Activated CD8-positive, alpha-beta memory T cell treated with anti-CD3 and anti-CD28 coated beads, Interleukin-2, amount 10 ng/mL, durations not matched to agents 7 days and 5 days (primary cell): ENCODE results near the gene MPHOSPH8. TPM values are rescaled to one million over a fixed set of nuclear protein-coding genes. Genes with fewer than 3 reads are reported as not detected.
"Not testable (repeated sequence)": the region's sequence is repeated elsewhere in the genome, so short reads cannot be mapped to it uniquely, and the experiment has no call there.

Experiments
- ATAC-seq: fragments of 150-1000 bp; cut with Tn5 transposase; one replicate; pipeline ENCODE4 v1.10.0; 2021; ENCODE audit warnings: moderate library complexity
- CTCF ChIA-PET: fragments of 350-600 bp; sonication (Branson Sonifier 250); formaldehyde crosslinking; loops from one replicate; lab custom pipeline; 2021; ENCODE audit warnings: antibody characterized with exemption; lab: Charles Lee
- DNase-seq: peaks from one replicate; pipeline ENCODE4 v3.0.0-alpha.2; 2020
- H3K27ac Mint-ChIP-seq: one replicate; pipeline ENCODE4 v1.8.0; 2021; ENCODE audit warnings: mild to moderate bottlenecking, mixed read lengths
- H3K27me3 Mint-ChIP-seq: one replicate; pipeline ENCODE4 v1.8.0; 2021; ENCODE audit warnings: mixed read lengths
- H3K36me3 Mint-ChIP-seq: one replicate; pipeline ENCODE4 v1.8.0; 2021; ENCODE audit warnings: mild to moderate bottlenecking, mixed read lengths
- H3K4me1 Mint-ChIP-seq: one replicate; pipeline ENCODE4 v1.8.0; 2021; ENCODE audit warnings: mixed read lengths
- H3K4me3 Mint-ChIP-seq: one replicate; pipeline ENCODE4 v1.8.0; 2021; ENCODE audit warnings: mild to moderate bottlenecking, moderate library complexity, mixed read lengths
- H3K9me3 Mint-ChIP-seq: one replicate; pipeline ENCODE4 v1.8.0; 2022; ENCODE audit warnings: low read depth, mixed read lengths
- total RNA-seq, 2 experiments: library from RNA; stranded (reverse); gene quantifications; one replicate each; pipeline ENCODE4 v1.2.3, GENCODE V29; 2021

MPHOSPH8 gene
- total RNA-seq, 2 experiments from 2014 or later = 39.4 to 41.5 TPM

DNA sequence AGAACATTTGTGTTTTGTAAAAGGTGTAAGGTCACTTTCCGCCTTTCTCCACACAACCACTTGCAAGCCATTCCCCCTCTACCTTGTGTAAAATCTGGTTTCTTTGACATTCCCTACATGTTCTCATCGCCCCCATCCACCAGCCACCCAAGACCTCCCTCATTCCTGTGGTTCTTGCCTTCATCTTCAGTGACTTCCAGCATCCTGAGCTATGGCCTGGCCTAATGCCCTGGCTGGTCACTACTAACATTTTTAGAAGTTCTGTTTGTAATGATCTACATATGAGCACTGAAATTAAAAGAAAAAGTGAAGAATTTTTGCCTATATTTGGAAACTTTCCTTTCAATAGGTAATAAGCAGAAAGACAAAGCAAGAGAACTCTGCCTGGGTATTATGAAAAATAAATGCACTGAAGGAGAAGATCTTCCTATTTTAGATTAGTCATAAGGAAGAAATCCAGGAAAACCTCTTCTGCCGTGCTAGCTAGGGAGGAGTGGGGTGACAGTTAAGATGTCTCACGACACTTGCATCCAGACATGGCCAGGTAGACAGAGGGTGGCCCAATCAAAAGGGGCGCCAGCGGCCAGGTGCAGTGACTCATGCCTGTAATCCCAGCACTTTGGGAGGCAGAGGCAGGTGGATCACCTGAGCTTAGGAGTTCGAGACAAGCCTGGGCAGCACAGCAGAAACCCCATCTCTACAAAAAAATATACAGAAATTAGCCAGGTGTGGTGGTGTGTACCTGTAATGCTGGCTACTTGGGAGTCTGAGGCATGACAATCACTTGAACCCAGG is 28.1 kb upstream of the MPHOSPH8 start:
- ATAC-seq = no peak
- H3K27me3 Mint-ChIP-seq = peaks cover 32% of the 10 kb centered on the region
- H3K27ac Mint-ChIP-seq = no peak overlapping the region
- H3K36me3 Mint-ChIP-seq = peaks cover 8% of the 10 kb centered on the region
- DNase-seq = no peak
- peaks cover 4% of the 10 kb centered on the region for H3K4me1 Mint-ChIP-seq
- CTCF ChIA-PET = no interaction called here
- peaks cover 7% of the 10 kb centered on the region for H3K9me3 Mint-ChIP-seq
- H3K4me3 Mint-ChIP-seq = no peak overlapping the region

DNA sequence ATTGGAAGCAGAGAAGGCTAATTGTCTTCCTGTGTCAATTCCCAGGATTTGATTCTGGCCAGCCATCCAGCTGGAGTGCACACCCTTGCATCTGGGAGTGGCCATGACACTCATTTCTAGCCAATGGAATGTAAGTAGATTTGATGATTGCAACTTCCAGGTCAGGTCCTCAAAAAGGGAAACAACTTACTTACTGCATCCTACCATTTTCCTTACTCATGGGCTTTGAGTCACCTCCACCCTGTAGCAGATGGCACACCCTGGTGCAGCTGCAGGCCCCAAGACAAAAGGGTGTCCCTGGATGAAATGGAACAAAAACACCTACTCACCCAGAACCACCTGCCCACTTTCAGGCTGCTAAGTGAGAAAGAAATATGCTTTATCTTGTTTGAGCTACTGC is 27.3 kb upstream of the MPHOSPH8 start:
- Mint-ChIP-seq H3K36me3 (peaks cover 8% of the 10 kb centered on the region), H3K27me3 (peaks cover 26% of the 10 kb centered on the region), H3K4me1 (peaks cover 4% of the 10 kb centered on the region), H3K9me3 (peaks cover 7% of the 10 kb centered on the region), H3K4me3 (no peak overlapping the region), H3K27ac (no peak overlapping the region)
- ATAC-seq (no peak), DNase-seq (no peak)
- CTCF ChIA-PET = no interaction called here

DNA sequence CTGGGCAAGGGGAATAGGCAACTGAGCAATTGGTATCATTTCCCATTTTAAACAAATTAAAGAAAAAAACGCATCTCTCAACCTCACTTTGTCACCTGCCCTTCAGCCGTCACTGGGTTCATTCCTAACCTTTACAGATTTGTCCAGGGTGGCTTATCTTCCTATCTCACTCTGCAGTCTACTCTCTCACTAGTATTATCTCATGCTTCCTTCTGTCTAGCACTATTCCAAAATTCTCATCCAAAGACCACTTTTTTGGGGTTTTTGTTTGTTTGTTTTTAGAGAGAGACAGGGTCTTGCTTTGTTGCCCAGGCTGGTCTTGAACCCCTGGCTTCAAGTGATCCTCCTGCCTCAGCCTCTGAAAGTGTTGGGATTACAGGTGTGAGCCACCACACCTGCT is 26.7 kb upstream of the MPHOSPH8 start:
- Mint-ChIP-seq H3K9me3 (peaks cover 7% of the 10 kb centered on the region), H3K4me3 (no peak overlapping the region), H3K36me3 (peaks cover 8% of the 10 kb centered on the region), H3K27ac (no peak overlapping the region), H3K4me1 (peaks cover 4% of the 10 kb centered on the region), H3K27me3 (peaks cover 26% of the 10 kb centered on the region)
- DNase-seq (no peak), ATAC-seq (no peak)
- CTCF ChIA-PET = no interaction called here

DNA sequence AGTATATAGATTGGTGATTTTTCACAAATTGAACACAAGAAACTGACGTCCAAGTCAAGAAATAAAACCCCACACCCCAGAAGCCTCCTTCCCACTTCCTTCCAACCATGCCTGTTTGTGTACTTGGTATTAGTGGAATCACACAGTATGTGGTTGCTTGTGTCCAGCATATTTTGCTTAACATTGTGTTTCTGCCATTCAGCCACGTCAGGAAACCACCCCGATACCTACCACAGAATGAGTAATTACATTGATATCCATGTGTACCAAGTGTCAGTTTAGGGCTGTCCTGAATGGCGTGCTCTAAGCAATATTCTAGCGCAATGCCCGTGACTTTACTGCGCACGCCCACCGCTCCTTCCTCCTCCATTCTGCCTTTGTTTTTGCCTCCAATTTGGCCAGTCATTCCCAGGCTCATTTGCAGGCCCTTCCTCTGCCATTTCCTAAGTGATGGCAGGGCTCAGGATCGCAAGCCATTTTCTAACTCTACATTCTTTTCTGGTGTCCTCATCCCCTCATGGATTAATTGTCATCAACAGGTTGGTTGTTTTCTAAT is 25.9 kb upstream of the MPHOSPH8 start:
- CTCF ChIA-PET = no interaction called here
- DNase-seq (no peak), ATAC-seq (no peak)
- H3K27ac Mint-ChIP-seq = no peak overlapping the region
- H3K27me3 Mint-ChIP-seq = peaks cover 21% of the 10 kb centered on the region
- H3K4me1 Mint-ChIP-seq = peaks cover 3% of the 10 kb centered on the region
- peaks cover 7% of the 10 kb centered on the region for H3K9me3 Mint-ChIP-seq
- H3K4me3 Mint-ChIP-seq = no peak overlapping the region
- H3K36me3 Mint-ChIP-seq = peaks cover 8% of the 10 kb centered on the region

DNA sequence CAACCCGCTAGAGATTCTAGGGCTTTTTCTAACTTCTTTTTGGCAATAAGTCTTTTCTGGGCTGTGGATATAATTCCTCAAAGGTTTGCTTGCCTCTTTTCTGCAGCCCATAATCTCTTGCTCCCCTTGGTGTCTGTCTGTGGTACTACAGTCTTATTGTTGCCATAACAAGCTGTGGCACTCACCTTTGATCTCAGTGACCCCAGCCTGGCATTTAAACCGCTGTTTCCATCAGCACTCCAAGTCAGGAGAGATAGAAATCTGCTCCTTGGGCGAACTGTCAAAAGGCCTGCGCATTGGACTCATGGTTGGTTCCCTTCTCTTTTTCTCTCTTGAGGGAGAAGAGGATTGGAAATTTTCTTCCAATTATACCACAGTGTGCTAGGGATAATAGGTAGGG is 14.5 kb upstream of the MPHOSPH8 start:
- peaks cover 5% of the 10 kb centered on the region for H3K27me3 Mint-ChIP-seq
- DNase-seq (no peak), ATAC-seq (no peak)
- no peaks in the 10 kb centered on the region for H3K9me3 Mint-ChIP-seq
- H3K36me3 Mint-ChIP-seq = no peaks in the 10 kb centered on the region
- CTCF ChIA-PET = no interaction called here
- H3K4me1 Mint-ChIP-seq = no peaks in the 10 kb centered on the region
- H3K27ac Mint-ChIP-seq = no peak overlapping the region
- H3K4me3 Mint-ChIP-seq = no peak overlapping the region

DNA sequence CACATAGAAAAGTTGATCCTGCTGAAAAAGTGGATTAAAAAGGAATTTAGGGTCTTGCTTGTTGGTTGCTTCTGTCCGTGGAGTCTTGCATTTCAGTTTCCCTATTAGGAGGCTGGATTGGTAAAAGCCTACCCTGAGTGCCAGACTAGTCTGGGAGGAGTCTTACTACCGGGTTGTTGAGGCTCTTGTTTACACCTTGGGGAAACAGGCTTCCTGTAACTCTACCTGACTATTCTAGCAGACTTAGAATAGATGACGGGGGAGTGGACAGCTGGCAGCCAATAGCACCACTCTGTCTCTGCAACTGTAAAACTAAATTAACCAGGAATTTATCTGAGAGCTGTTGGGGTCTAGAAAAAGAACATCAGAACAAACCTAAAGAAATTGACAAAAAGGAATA is 11.3 kb upstream of the MPHOSPH8 start:
- no peaks in the 10 kb centered on the region for H3K4me1 Mint-ChIP-seq
- no peak for DNase-seq
- no peak for ATAC-seq
- CTCF ChIA-PET = interaction anchor here (1.2 kb wide), 1 partner anchor 12 kb away, joined by 3 read pairs; no protein-coding TSS in a partner anchor
- peaks cover 13% of the 10 kb centered on the region for H3K27me3 Mint-ChIP-seq
- no peak overlapping the region for H3K27ac Mint-ChIP-seq
- no peaks in the 10 kb centered on the region for H3K9me3 Mint-ChIP-seq
- H3K36me3 Mint-ChIP-seq = no peaks in the 10 kb centered on the region
- no peak overlapping the region for H3K4me3 Mint-ChIP-seq

DNA sequence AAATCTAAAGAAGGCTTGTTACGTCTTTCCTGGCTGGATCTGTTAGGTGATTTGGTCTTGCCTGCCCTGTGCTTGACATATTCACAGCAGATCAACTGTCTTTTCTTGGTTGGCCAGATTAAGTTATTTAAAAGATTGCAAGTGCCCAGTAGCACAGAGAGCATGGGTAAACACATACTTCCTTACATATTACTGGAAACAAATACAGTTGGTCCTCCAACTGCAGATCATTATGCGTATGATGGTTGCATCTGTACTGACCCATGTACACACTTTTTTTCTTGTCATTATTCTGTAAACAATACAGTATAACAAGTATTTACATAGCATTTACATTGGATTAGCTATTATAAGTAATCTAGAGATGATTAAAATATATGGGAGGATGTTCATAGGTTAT is 9.2 kb upstream of the MPHOSPH8 start:
- CTCF ChIA-PET = no interaction called here
- Mint-ChIP-seq H3K4me3 (no peak overlapping the region), H3K9me3 (no peaks in the 10 kb centered on the region)

DNA sequence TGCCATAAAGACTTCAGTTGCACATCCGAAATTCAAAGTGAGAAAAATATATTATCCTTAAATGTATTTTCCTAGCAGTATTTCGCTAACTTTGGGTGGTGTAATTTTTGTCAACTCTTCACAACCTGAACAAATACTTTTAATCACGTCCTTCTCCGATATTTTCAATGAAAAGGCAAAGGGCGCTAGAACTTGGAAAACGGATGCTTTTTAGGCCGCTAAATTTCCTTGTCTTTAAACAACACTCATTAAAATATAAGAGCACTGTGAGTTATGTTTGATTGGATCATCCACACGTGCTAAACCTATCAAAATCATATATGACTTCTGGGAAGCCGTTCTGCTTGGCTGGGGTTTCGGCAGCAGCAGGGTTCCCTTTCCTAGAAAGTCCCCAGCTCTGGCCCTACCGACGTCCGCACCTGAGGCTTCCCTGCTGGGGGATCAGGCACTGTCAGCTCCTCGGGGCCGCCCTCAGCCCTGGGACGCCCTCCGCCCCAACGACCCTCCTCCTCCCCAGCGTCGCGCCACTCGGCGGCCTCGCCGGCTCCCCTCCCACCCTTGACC is 462 bp upstream of the MPHOSPH8 start:
- Mint-ChIP-seq H3K27me3 (peaks cover 4% of the 10 kb centered on the region), H3K27ac (peak overlapping the region; percentile 99), H3K36me3 (peaks cover 14% of the 10 kb centered on the region), H3K4me3 (peak overlapping the region; percentile 100), H3K9me3 (no peaks in the 10 kb centered on the region), H3K4me1 (peaks cover 20% of the 10 kb centered on the region)
- DNase-seq (no peak), ATAC-seq (no peak)
- CTCF ChIA-PET = no interaction called here

More for the DNA sequence above, 9.2 kb upstream of the MPHOSPH8 start:
- H3K27ac Mint-ChIP-seq = no peak overlapping the region
- ATAC-seq (no peak), DNase-seq (no peak)
- H3K4me1 Mint-ChIP-seq = no peaks in the 10 kb centered on the region
- H3K27me3 Mint-ChIP-seq = peaks cover 19% of the 10 kb centered on the region
- H3K36me3 Mint-ChIP-seq = no peaks in the 10 kb centered on the region

DNA sequence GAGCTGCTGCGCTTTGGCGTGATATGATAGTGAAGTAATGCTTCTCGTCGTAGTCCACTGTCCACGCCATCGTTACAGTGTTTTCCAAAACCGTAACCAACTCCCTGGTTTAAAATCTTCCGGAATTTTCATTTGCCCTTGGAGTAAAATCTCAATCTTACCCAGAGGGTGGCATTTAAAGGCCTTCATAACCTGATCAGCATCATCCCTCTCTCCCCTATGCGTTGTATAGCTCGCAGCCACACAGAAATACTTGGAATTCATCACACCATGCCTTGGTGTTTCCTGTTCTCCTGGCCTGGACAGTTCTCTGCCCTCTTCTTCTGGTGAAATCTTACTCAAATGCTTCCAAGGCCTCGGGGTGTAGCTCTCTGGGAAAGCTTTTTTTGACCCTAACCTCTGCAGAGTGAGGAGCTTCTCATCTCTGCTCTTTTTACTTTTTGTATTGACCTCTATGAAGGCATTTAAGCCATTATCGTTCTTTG is 839 bp downstream of the MPHOSPH8 start:
- Mint-ChIP-seq H3K27ac (peak overlapping the region; percentile 99), H3K36me3 (peaks cover 19% of the 10 kb centered on the region), H3K4me1 (peaks cover 23% of the 10 kb centered on the region), H3K27me3 (peaks cover 4% of the 10 kb centered on the region), H3K9me3 (no peaks in the 10 kb centered on the region), H3K4me3 (peak overlapping the region; percentile 100)
- ATAC-seq (no peak), DNase-seq (no peak)
- CTCF ChIA-PET = interaction anchor here (0.6 to 1.4 kb wide), 3 partner anchors 12 to 289 kb away, joined by 3 to 4 read pairs (median 4); no protein-coding TSS in a partner anchor

DNA sequence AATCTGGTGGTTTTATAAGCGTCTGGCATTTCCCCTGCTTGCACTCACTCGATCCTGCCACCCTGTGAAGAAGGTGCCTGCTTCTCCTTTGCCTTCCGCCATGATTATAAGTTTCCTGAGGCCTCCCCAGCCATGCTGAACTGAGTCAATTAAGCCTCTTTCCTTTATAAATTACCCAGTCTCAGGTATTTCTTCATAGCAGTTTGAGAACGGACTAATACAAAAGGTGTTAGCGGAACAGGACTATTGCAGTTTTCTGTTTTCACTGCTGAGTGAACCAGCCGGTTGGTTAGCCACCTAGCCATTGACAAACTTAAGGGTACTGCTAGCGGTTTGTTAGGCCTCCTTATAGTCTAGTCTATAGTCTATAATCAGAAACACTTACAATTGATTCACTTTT is 2.5 kb downstream of the MPHOSPH8 start:
- H3K36me3 Mint-ChIP-seq = peaks cover 20% of the 10 kb centered on the region
- ATAC-seq, CTCF ChIA-PET, H3K9me3 Mint-ChIP-seq, H3K27me3 Mint-ChIP-seq, H3K27ac Mint-ChIP-seq, DNase-seq: not testable (repeated sequence)
- H3K4me1 Mint-ChIP-seq = peaks cover 23% of the 10 kb centered on the region
- peak overlapping the region; percentile 55 for H3K4me3 Mint-ChIP-seq

DNA sequence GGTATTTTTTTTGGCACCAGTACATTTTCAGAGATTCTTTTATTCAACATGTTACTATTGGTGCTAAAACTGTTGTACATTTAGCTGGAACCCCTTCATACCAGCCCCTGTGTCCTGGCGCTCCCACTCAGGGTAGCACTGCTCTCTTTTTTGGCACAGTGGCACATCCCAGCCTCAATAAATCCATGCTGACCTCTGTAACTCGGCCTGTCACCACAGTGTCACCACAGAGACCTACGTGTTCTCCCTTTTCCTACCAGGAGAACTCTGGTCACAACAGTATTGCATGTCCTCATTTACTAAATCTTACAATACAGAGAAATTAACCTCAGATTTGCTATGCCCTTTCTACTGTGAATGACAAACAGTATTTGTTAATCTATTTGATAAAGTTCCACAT is 10.2 kb downstream of the MPHOSPH8 start:
- Mint-ChIP-seq H3K27ac (no peak overlapping the region), H3K4me3 (no peak overlapping the region), H3K36me3 (peaks cover 45% of the 10 kb centered on the region), H3K9me3 (no peaks in the 10 kb centered on the region), H3K27me3 (no peaks in the 10 kb centered on the region), H3K4me1 (peaks cover 4% of the 10 kb centered on the region)
- DNase-seq = no peak
- CTCF ChIA-PET = no interaction called here
- no peak for ATAC-seq

DNA sequence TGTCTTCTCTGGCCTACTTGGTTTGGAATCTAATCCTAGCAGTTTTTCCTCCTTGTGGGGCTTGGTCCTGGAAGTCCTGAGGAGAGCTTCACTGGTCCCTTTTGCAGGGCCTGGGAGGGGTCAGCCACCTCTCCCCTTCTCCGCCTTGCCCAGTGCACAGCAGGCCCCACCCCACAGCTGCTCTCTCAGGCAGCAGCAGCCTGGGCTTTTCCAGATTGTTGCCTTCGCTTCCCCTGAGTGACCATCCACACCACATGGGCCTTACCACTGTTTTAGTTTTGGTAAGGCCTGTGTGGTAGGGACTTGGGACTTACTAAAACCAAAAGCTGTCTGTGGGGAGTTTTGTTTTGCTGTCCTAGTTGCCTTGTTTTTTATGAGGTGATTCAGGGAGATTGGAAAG is 11.5 kb downstream of the MPHOSPH8 start:
- Mint-ChIP-seq H3K4me1 (peaks cover 4% of the 10 kb centered on the region), H3K4me3 (no peak overlapping the region), H3K27ac (no peak overlapping the region), H3K27me3 (no peaks in the 10 kb centered on the region), H3K9me3 (no peaks in the 10 kb centered on the region), H3K36me3 (peaks cover 45% of the 10 kb centered on the region)
- no peak for ATAC-seq
- CTCF ChIA-PET = no interaction called here
- DNase-seq = no peak

DNA sequence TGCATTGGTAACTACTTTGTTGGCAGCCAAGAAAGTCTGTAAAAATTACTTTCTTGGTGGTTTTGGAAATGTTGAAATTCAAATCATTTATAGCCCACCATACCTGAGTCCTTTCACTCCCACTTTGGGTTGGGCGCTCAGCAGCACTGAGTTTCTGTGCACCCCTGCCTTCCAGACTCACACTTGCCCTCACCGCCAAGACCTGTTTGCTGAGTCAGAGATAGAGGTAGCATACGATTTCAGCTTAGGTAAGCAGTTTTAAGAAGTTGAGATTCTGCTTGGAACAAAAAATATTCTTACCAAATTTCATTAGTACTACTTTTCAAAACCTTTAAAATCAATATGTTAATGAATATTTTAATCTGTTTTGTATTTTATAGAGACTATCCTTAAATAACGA is 12.6 kb downstream of the MPHOSPH8 start:
- CTCF ChIA-PET = no interaction called here
- DNase-seq = no peak
- ATAC-seq = no peak
- H3K27me3 Mint-ChIP-seq = no peaks in the 10 kb centered on the region
- peaks cover 54% of the 10 kb centered on the region for H3K36me3 Mint-ChIP-seq
- H3K4me1 Mint-ChIP-seq = peaks cover 4% of the 10 kb centered on the region
- no peak overlapping the region for H3K27ac Mint-ChIP-seq
- H3K4me3 Mint-ChIP-seq = no peak overlapping the region
- H3K9me3 Mint-ChIP-seq = no peaks in the 10 kb centered on the region

DNA sequence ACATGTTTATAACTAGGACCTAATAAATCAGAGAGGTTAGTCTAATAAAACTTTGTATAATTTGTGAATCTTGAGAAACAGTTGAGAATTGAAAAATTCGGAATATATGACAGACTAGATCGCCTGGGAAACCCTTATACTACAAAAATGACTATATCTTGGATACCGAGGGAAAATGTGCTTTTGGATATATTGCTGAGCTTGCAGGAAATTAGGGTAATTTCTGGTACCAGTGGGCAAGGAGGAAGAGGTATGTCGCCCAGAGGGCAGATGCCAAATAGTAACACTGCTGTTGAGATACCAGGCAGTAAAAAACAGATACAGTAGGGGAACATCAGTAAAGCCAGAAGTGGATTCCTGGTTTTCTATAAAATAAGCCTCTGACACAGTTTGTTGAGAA is 17.3 kb downstream of the MPHOSPH8 start:
- no peaks in the 10 kb centered on the region for H3K9me3 Mint-ChIP-seq

More for the DNA sequence above, 17.3 kb downstream of the MPHOSPH8 start:
- Mint-ChIP-seq H3K4me1 (no peaks in the 10 kb centered on the region), H3K36me3 (peaks cover 44% of the 10 kb centered on the region), H3K27me3 (no peaks in the 10 kb centered on the region), H3K27ac (no peak overlapping the region), H3K4me3 (no peak overlapping the region)
- CTCF ChIA-PET = no interaction called here
- no peak for DNase-seq
- ATAC-seq = no peak
